Measurements from ENCODE around the gene IRF2. TPM values are rescaled to one million over a fixed set of nuclear protein-coding genes. Genes with fewer than 3 reads are reported as not detected.

The IRF2 gene
- polyA plus RNA-seq, 6 donors from 2014 or later = 119 to 174 (median 151) TPM

GRCh38 chr4:184430163-184430562 lies 44.2 kb downstream of the IRF2 start:
- peak overlapping the region in 1 of 8 donors; percentile 44 for H3K4me3 Mint-ChIP-seq
- DNase-seq (no peak), ATAC-seq (ENCODE audit: low read depth in 2 of 2) (no peak)
- peak overlapping the region in 5 of 6 donors; percentile 76 to 96 (median 84) for H3K27ac Mint-ChIP-seq
- no peaks in the 10 kb centered on the region for H3K27me3 Mint-ChIP-seq
- peaks cover 49 to 75% (median 75%) of the 10 kb centered on the region in 3 donors for H3K4me1 Mint-ChIP-seq
- H3K36me3 Mint-ChIP-seq = peaks cover 9 to 41% of the 10 kb centered on the region in 2 donors
- no peaks in the 10 kb centered on the region for H3K9me3 Mint-ChIP-seq

GRCh38 chr4:184428787-184429186 lies 45.6 kb downstream of the IRF2 start:
- Mint-ChIP-seq H3K4me3 (no peak overlapping the region), H3K4me1 (peaks cover 50 to 80% (median 79%) of the 10 kb centered on the region in 3 donors), H3K27ac (peak overlapping the region in 2 of 6 donors; percentile 42 to 54), H3K36me3 (peaks cover 9 to 41% of the 10 kb centered on the region in 2 donors), H3K27me3 (no peaks in the 10 kb centered on the region), H3K9me3 (no peaks in the 10 kb centered on the region)
- DNase-seq (no peak), ATAC-seq (ENCODE audit: low read depth in 2 of 2) (no peak)

- ATAC-seq (ENCODE audit: low read depth in 2 of 2) = no peak
- Mint-ChIP-seq H3K27ac (peak overlapping the region; percentile 50 to 92 (median 72)), H3K36me3 (peaks cover 17 to 42% of the 10 kb centered on the region in 2 donors), H3K9me3 (peaks cover 0 to under 1% (median 0%) of the 10 kb centered on the region in 7 donors), H3K27me3 (no peaks in the 10 kb centered on the region), H3K4me3 (no peak overlapping the region), H3K4me1 (peaks cover 49 to 79% (median 78%) of the 10 kb centered on the region in 3 donors)
- no peak for DNase-seq
Measured at GRCh38 chr4:184427687-184428086, 46.7 kb downstream of the IRF2 start.

GRCh38 chr4:184427093-184427492 lies 47.3 kb downstream of the IRF2 start:
- Mint-ChIP-seq H3K27me3 (no peaks in the 10 kb centered on the region), H3K4me1 (peaks cover 43 to 79% (median 78%) of the 10 kb centered on the region in 3 donors), H3K27ac (peak overlapping the region; percentile 15 to 92 (median 78)), H3K9me3 (peaks cover 0 to 5% (median 2%) of the 10 kb centered on the region in 7 donors), H3K36me3 (peaks cover 23 to 42% of the 10 kb centered on the region in 2 donors), H3K4me3 (no peak overlapping the region)
- DNase-seq (no peak), ATAC-seq (ENCODE audit: low read depth in 2 of 2) (no peak)

GRCh38 chr4:184424993-184425758 lies 49.2 kb downstream of the IRF2 start:
- no peak for DNase-seq
- Mint-ChIP-seq H3K4me3 (peak overlapping the region in 1 of 8 donors; percentile 16), H3K36me3 (peaks cover 27 to 42% of the 10 kb centered on the region in 2 donors), H3K9me3 (peaks cover 0 to 6% (median 2%) of the 10 kb centered on the region in 7 donors), H3K27me3 (no peaks in the 10 kb centered on the region), H3K27ac (peak overlapping the region in 5 of 6 donors; percentile 33 to 81 (median 74)), H3K4me1 (peaks cover 48 to 81% (median 78%) of the 10 kb centered on the region in 3 donors)
- ATAC-seq (ENCODE audit: low read depth in 2 of 2) = no peak

- Mint-ChIP-seq H3K9me3 (peaks cover 0 to 6% (median 2%) of the 10 kb centered on the region in 7 donors), H3K4me1 (peaks cover 41 to 80% (median 71%) of the 10 kb centered on the region in 3 donors), H3K27me3 (no peaks in the 10 kb centered on the region), H3K27ac (peak overlapping the region in 3 of 6 donors; percentile 74 to 78 (median 77)), H3K4me3 (no peak overlapping the region), H3K36me3 (peaks cover 27 to 42% of the 10 kb centered on the region in 2 donors)
- no peak for ATAC-seq (ENCODE audit: low read depth in 2 of 2)
- no peak for DNase-seq
Measured at GRCh38 chr4:184424279-184424678, 50.1 kb downstream of the IRF2 start.

GRCh38 chr4:184423003-184423686 lies 51.2 kb downstream of the IRF2 start:
- peak overlapping the region in 1 of 8 donors; percentile 23 for H3K4me3 Mint-ChIP-seq
- ATAC-seq (ENCODE audit: low read depth in 2 of 2) (no peak), DNase-seq (no peak)
- peaks cover 0 to 6% (median 2%) of the 10 kb centered on the region in 7 donors for H3K9me3 Mint-ChIP-seq
- peak overlapping the region; percentile 4 to 83 (median 41) for H3K27ac Mint-ChIP-seq
- peaks cover 43 to 77% (median 71%) of the 10 kb centered on the region in 3 donors for H3K4me1 Mint-ChIP-seq
- H3K27me3 Mint-ChIP-seq = no peaks in the 10 kb centered on the region
- peaks cover 34 to 46% of the 10 kb centered on the region in 2 donors for H3K36me3 Mint-ChIP-seq

GRCh38 chr4:184422378-184422777 lies 52.0 kb downstream of the IRF2 start:
- Mint-ChIP-seq H3K27me3 (no peaks in the 10 kb centered on the region), H3K4me1 (peaks cover 47 to 82% (median 72%) of the 10 kb centered on the region in 3 donors), H3K36me3 (peaks cover 36 to 40% of the 10 kb centered on the region in 2 donors), H3K9me3 (peaks cover 0 to 6% (median 2%) of the 10 kb centered on the region in 7 donors), H3K27ac (peak overlapping the region in 3 of 6 donors; percentile 27 to 83 (median 49)), H3K4me3 (no peak overlapping the region)
- DNase-seq = no peak
- ATAC-seq (ENCODE audit: low read depth in 2 of 2) = no peak

- no peak for DNase-seq
- H3K27me3 Mint-ChIP-seq = no peaks in the 10 kb centered on the region
- H3K36me3 Mint-ChIP-seq = peaks cover 32 to 33% of the 10 kb centered on the region in 2 donors
- peak overlapping the region in 7 of 8 donors; percentile 37 to 87 (median 68) for H3K4me3 Mint-ChIP-seq
- H3K9me3 Mint-ChIP-seq = peaks cover 0 to 6% (median 2%) of the 10 kb centered on the region in 7 donors
- peaks cover 44 to 81% (median 68%) of the 10 kb centered on the region in 3 donors for H3K4me1 Mint-ChIP-seq
- H3K27ac Mint-ChIP-seq = peak overlapping the region; percentile 60 to 96 (median 87)
- ATAC-seq (ENCODE audit: low read depth in 2 of 2) = no peak
Measured at GRCh38 chr4:184421533-184422155, 52.7 kb downstream of the IRF2 start.

- peaks cover 38 to 81% (median 61%) of the 10 kb centered on the region in 3 donors for H3K4me1 Mint-ChIP-seq
- H3K4me3 Mint-ChIP-seq = peak overlapping the region in 7 of 8 donors; percentile 3 to 82 (median 68)
- no peak for DNase-seq
- H3K9me3 Mint-ChIP-seq = peaks cover 0 to 6% (median 2%) of the 10 kb centered on the region in 7 donors
- no peaks in the 10 kb centered on the region for H3K27me3 Mint-ChIP-seq
- H3K27ac Mint-ChIP-seq = peak overlapping the region; percentile 68 to 96 (median 86)
- peak; percentile 69 to 75 for ATAC-seq (ENCODE audit: low read depth in 2 of 2)
- peaks cover 26 to 27% of the 10 kb centered on the region in 2 donors for H3K36me3 Mint-ChIP-seq
Measured at GRCh38 chr4:184420881-184421416, 53.4 kb downstream of the IRF2 start.

GRCh38 chr4:184420402-184420801 lies 53.9 kb downstream of the IRF2 start:
- DNase-seq = no peak
- H3K4me1 Mint-ChIP-seq = peaks cover 38 to 81% (median 60%) of the 10 kb centered on the region in 3 donors
- H3K27me3 Mint-ChIP-seq = no peaks in the 10 kb centered on the region
- H3K9me3 Mint-ChIP-seq = peaks cover 0 to 6% (median 2%) of the 10 kb centered on the region in 7 donors
- peak in 1 of 2 donors; percentile 29 for ATAC-seq (ENCODE audit: low read depth in 2 of 2)
- H3K27ac Mint-ChIP-seq = peak overlapping the region in 4 of 6 donors; percentile 44 to 96 (median 83)
- peaks cover 25 to 27% of the 10 kb centered on the region in 2 donors for H3K36me3 Mint-ChIP-seq
- peak overlapping the region in 6 of 8 donors; percentile 3 to 82 (median 74) for H3K4me3 Mint-ChIP-seq

- peak overlapping the region in 3 of 6 donors; percentile 44 to 83 (median 44) for H3K27ac Mint-ChIP-seq
- peaks cover 37 to 83% (median 58%) of the 10 kb centered on the region in 3 donors for H3K4me1 Mint-ChIP-seq
- H3K36me3 Mint-ChIP-seq = peaks cover 25 to 32% of the 10 kb centered on the region in 2 donors
- H3K4me3 Mint-ChIP-seq = peak overlapping the region in 1 of 8 donors; percentile 25
- peaks cover 0 to 6% (median 2%) of the 10 kb centered on the region in 7 donors for H3K9me3 Mint-ChIP-seq
- DNase-seq (no peak), ATAC-seq (ENCODE audit: low read depth in 2 of 2) (no peak)
- no peaks in the 10 kb centered on the region for H3K27me3 Mint-ChIP-seq
Measured at GRCh38 chr4:184419976-184420375, 54.4 kb downstream of the IRF2 start.

All from naive B cell (primary cell).